NCI-H187 (cell line): ENCODE data around the gene ACADM.
"Not testable (repeated sequence)": the region's sequence is repeated elsewhere in the genome, so short reads cannot be mapped to it uniquely, and the experiment has no call there.

Experiments
- DNase-seq, 2 experiments: peaks; one replicate each; lab custom pipeline; 2025; lab: John Stamatoyannopoulos, UW

The ACADM gene

GRCh38 chr1:75795703-75796193 lies 71.2 kb downstream of the ACADM start:
- DNase-seq, result no peak

GRCh38 chr1:75796376-75797272 lies 72.1 kb downstream of the ACADM start, which contains the start of gene MSH4:
TSS of gene MSH4 (plus strand) at chr1:75796882. CDS start at chr1:75796986, 104 bp downstream.
- DNase-seq, result no peak

GRCh38 chr1:75797273-75797588 lies 72.7 kb downstream of the ACADM start:
- DNase-seq, result no peak

- DNase-seq, result no peak
Observed at GRCh38 chr1:75797606-75798216, 73.2 kb downstream of the ACADM start.

- DNase-seq, result not testable (repeated sequence)
Observed at GRCh38 chr1:75801480-75801879, 77.0 kb downstream of the ACADM start.

GRCh38 chr1:75808921-75809320 lies 84.4 kb downstream of the ACADM start:
- no peak for DNase-seq

GRCh38 chr1:75810113-75810512 lies 85.6 kb downstream of the ACADM start:
- DNase-seq, result not testable (repeated sequence)

- DNase-seq, result no peak
Observed at GRCh38 chr1:75811211-75811981, 86.9 kb downstream of the ACADM start.

- DNase-seq, result no peak
Observed at GRCh38 chr1:75812065-75812464, 87.6 kb downstream of the ACADM start.
